Measurements from ENCODE around the gene CRACDL.

Gene CRACDL

DNA sequence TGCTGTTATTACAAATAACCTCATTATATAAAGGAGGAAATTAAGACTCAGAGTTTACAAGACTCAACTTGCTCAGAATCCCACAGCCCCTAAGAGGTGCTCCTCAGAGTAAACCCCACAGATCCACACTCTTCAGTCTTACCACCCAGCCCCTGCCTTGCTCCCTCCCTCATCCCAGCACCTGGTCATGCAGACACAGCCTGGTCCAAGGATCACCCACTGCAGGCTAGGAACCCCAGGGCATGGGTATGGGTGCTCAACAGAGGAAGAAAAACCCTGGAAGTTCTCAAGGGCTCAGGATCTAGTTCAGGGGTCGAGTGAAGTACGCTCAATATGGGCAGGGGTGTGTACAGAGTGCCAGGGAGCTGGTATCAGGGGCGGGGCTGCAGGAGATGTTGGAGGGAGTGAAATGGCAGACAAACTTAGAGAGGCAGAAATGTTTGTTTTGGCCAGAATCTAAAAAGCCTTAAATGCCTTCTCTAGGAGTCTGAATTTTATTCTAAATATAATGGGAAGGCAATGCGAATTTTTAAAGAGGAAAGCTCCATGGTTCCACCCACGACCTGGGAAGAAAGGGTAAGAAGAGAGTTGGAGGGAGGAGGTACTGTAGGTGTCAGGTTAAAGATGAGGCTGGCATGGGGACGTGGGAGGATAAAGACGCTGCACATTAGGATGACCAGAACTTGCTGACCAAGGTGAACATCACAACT is 126.0 kb downstream of the CRACDL start:
- Histone ChIP-seq H3K9me3 (ENCODE audit: insufficient read depth, low read length) (no peaks in the 10 kb centered on the region), H3K79me2 (ENCODE audit: insufficient read depth, low read length) (no peaks in the 10 kb centered on the region), H3K4me3 (ENCODE audit: insufficient read depth, low read length, poor library complexity, severe bottlenecking) (no peak overlapping the region), H3K9me2 (replicated peaks; ENCODE audit: insufficient read depth, low read length) (no peaks in the 10 kb centered on the region), H3K27ac (ENCODE audit: low read depth, low read length) (no peak overlapping the region), H3K36me3 (ENCODE audit: low read length) (no peaks in the 10 kb centered on the region), H3K9ac (ENCODE audit: low read length) (no peak overlapping the region), H4K20me1 (ENCODE audit: low read depth, low read length) (no peaks in the 10 kb centered on the region), H2AFZ (ENCODE audit: low read depth, low read length, severe bottlenecking) (no peak overlapping the region), H3K27me3 (ENCODE audit: low read length) (0 out of 2 replicates have a peak, but pooled peaks cover 3% of the 10 kb centered on the region), H3K4me2 (ENCODE audit: low read depth, low read length, poor library complexity, severe bottlenecking) (no peak overlapping the region), H3F3A (ENCODE audit: insufficient read depth) (no peaks in the 10 kb centered on the region)
- no peak for TF ChIP-seq EZH2phosphoT487 (conservative IDR thresholded peaks at IDR 0.05; ENCODE audit: low read length)
- TF ChIP-seq, protein P1, sequence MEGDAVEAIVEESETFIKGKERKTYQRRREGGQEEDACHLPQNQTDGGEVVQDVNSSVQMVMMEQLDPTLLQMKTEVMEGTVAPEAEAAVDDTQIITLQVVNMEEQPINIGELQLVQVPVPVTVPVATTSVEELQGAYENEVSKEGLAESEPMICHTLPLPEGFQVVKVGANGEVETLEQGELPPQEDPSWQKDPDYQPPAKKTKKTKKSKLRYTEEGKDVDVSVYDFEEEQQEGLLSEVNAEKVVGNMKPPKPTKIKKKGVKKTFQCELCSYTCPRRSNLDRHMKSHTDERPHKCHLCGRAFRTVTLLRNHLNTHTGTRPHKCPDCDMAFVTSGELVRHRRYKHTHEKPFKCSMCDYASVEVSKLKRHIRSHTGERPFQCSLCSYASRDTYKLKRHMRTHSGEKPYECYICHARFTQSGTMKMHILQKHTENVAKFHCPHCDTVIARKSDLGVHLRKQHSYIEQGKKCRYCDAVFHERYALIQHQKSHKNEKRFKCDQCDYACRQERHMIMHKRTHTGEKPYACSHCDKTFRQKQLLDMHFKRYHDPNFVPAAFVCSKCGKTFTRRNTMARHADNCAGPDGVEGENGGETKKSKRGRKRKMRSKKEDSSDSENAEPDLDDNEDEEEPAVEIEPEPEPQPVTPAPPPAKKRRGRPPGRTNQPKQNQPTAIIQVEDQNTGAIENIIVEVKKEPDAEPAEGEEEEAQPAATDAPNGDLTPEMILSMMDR (IDR thresholded peaks at IDR 0.05; ENCODE audit: insufficient read depth, low read length, poor library complexity, severe bottlenecking), result no peak

DNA sequence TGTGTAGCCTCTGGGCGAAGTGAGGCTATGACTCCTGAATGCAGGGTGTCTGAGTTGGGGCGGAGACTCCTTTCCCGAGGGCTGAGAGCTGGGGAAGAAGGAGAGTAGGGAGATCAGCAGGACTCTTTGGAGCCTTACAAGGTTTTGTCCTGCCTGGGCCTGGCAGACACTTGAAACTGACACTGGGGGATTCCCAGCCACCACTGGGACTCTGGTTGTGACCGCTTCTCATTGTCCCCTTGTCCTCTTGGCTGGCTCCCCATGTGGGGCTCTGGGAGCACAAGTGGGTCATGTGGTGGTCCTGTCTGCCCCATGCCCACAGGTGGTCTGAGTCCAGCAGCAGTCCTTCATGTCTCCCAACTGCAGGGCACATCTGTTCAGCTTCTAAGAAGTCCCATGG is 126.9 kb downstream of the CRACDL start:
- no peak overlapping the region for H3K4me2 ChIP-seq (ENCODE audit: low read depth, low read length, poor library complexity, severe bottlenecking)
- no peak overlapping the region for H2AFZ ChIP-seq (ENCODE audit: low read depth, low read length, severe bottlenecking)
- TF ChIP-seq EZH2phosphoT487 (conservative IDR thresholded peaks at IDR 0.05; ENCODE audit: low read length), result no peak
- TF ChIP-seq, protein P1 (IDR thresholded peaks at IDR 0.05; ENCODE audit: insufficient read depth, low read length, poor library complexity, severe bottlenecking), result no peak
- no peaks in the 10 kb centered on the region for H3K9me3 ChIP-seq (ENCODE audit: insufficient read depth, low read length)
- H3K4me3 ChIP-seq (ENCODE audit: insufficient read depth, low read length, poor library complexity, severe bottlenecking), result no peak overlapping the region
- no peak overlapping the region for H3K9ac ChIP-seq (ENCODE audit: low read length)
- H3K27ac ChIP-seq (ENCODE audit: low read depth, low read length), result no peak overlapping the region
- H4K20me1 ChIP-seq (ENCODE audit: low read depth, low read length), result no peaks in the 10 kb centered on the region
- no peaks in the 10 kb centered on the region for H3K9me2 ChIP-seq (replicated peaks; ENCODE audit: insufficient read depth, low read length)
- no peaks in the 10 kb centered on the region for H3K79me2 ChIP-seq (ENCODE audit: insufficient read depth, low read length)
- no peaks in the 10 kb centered on the region for H3F3A ChIP-seq (ENCODE audit: insufficient read depth)
- no peaks in the 10 kb centered on the region for H3K27me3 ChIP-seq (ENCODE audit: low read length)
- no peaks in the 10 kb centered on the region for H3K36me3 ChIP-seq (ENCODE audit: low read length)

DNA sequence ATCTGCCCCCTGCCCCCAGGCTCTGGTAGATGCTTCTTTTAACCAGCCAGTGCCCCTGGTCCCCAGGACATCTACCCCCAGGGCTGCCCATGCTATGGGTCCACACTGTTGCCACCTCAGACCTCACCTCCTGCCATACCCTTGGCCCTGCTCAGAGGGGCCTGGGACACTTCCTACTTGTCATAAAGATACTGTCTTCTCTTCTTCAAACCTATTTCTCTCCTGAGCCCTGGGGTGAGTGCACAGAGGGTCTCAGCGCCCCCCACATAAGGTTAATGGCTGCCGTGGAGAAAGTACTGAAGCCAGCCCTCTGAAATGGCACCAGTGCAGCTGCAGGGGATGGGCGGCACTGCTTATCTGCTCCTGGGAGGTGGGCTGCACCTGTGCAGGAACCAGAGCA is 127.5 kb downstream of the CRACDL start:
- Histone ChIP-seq H4K20me1 (ENCODE audit: low read depth, low read length) (no peaks in the 10 kb centered on the region), H3K9me2 (replicated peaks; ENCODE audit: insufficient read depth, low read length) (no peaks in the 10 kb centered on the region), H3K4me2 (ENCODE audit: low read depth, low read length, poor library complexity, severe bottlenecking) (no peak overlapping the region), H3K4me3 (ENCODE audit: insufficient read depth, low read length, poor library complexity, severe bottlenecking) (no peak overlapping the region), H3K9me3 (ENCODE audit: insufficient read depth, low read length) (no peaks in the 10 kb centered on the region), H3K27me3 (ENCODE audit: low read length) (no peaks in the 10 kb centered on the region), H3K36me3 (ENCODE audit: low read length) (no peaks in the 10 kb centered on the region), H3K79me2 (ENCODE audit: insufficient read depth, low read length) (no peaks in the 10 kb centered on the region), H3F3A (ENCODE audit: insufficient read depth) (no peaks in the 10 kb centered on the region), H3K9ac (ENCODE audit: low read length) (no peak overlapping the region), H2AFZ (ENCODE audit: low read depth, low read length, severe bottlenecking) (no peak overlapping the region), H3K27ac (ENCODE audit: low read depth, low read length) (no peak overlapping the region)
- TF ChIP-seq, protein P1 (IDR thresholded peaks at IDR 0.05; ENCODE audit: insufficient read depth, low read length, poor library complexity, severe bottlenecking), result no peak
- no peak for TF ChIP-seq EZH2phosphoT487 (conservative IDR thresholded peaks at IDR 0.05; ENCODE audit: low read length)
